GM18868 (cell line): Measurements from ENCODE around the gene MANBA.
A peak's percentile ranks its signal among the peaks of the same experiment; 100 is the strongest.
"Not testable (repeated sequence)": the region's sequence is repeated elsewhere in the genome, so short reads cannot be mapped to it uniquely, and the experiment has no call there.

Source experiments
- ATAC-seq: cut with Tn5 transposase; IDR thresholded peaks from one replicate; pipeline ENCODE4 v1.9.1; 2021; ENCODE audit warnings: mild to moderate bottlenecking, moderate library complexity; ENCODE audit not compliant: unreplicated experiment

Gene MANBA

DNA sequence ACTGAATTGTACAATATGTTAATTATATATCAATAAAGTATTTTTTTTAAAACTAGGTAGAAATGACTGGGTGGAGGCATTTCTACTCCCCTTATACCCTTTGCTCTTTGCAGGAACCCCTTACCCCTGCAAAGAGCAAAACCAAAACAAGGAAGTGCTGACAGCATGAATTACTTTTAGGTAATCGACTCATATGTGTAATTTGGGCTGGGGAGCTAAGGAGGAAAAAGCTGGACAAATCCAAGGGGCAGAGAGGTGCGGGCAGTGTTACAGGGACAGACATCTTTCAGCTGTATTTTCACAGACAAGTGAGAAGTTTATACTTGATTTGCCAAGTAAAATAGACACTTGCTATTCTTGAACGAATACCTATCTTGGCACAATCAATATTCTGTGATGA lies 35.5 kb downstream of the MANBA start:
- no peak for ATAC-seq

DNA sequence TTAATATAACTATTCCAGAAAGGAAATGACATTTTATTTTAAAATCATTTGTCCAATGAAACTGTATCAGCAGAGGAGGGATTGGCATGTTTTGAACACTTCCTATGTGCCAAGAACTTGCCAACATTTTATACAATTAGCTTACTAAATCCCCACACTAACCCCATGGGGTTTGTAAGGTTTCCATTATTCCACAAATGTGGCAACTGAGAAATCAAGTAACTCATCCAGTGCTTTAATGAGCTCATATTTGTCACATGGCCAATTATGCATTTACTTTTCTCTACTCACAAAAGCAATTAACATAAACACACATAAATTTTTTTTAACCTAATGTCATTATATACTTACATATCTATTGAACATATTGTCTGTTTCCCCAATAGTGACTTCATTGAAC lies 37.3 kb downstream of the MANBA start:
- ATAC-seq = no peak

DNA sequence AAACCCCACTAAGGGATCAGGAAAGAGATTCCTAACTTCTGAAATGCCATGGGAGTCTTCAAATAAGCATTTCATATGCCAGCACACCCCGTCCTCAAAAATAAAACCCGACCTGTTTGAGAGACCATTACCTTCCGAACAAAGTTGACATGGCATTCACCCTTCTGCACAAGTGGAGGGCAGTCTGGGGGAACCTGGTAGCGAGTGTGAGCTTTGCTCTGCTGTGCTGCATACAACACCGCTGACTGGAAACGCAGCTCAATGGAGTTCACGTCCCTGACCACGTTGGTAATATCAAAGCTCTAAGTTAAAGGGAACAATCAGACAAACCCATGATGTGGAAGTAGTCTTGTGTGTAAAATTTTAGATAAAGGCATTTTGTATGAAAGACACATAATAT lies 38.0 kb downstream of the MANBA start:
- no peak for ATAC-seq

DNA sequence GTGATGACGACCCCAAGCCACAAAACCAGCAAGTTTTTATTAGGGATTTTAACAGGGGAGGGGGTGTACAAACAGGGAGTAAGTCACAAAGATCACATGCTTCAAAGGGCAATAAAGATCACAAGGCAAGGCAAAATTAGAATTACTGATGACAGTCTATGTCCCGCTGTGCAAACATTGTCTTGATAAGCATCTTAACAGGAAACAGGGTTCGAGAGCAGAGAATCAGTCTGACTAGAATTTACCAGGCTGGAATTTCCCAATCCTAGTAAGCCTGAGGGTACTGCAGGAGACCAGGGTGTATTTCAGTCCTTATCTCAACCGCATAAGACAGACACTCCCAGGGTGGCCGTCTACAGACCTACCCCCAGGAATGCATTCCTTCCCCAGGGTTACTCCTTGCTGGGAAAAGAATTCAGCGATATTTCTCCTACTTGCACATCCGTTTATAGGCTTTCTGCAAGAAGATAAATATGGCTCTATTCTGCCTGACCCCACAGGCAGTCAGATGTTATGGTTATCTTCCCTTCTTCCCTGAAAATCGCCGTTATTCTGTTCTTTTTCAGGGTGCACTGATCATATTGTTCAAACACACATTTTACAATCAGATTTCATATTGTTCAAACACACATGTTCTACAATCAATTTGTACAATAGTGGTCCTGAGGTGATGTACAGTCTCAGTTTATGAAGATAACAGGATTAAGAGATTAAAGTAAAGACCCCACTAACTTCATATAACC lies 41.8 kb downstream of the MANBA start:
- not testable (repeated sequence) for ATAC-seq

DNA sequence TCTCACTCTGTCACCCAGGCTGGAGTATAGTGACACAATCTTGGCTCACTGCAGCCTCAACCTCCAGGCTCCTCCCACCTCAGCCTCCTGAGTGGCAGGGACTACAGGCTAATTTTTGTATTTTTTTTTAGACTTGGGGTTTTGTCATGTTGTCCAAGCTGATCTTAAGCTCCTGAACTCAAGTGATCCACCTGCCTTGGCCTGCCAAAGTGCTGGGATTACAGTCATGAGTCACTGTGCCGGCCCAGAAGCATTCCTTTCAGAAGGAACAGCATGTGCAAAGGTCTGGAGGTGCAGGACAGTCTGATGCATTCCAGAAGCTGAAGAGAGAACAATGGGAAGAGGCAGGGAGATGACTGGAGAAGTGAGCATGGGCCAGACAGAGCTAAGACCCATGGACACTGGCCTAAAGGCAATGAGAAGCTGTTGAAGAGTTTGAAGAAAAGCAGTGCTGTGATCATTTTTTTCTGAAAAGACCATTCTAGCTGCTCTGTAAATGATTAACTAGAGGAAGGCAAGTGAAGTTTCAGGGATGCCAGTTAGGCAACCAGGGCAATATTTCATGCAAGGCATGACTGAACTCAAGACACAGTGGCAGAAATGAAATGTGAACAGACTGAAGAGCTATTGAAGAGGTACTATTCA lies 43.2 kb downstream of the MANBA start:
- ATAC-seq = no peak

DNA sequence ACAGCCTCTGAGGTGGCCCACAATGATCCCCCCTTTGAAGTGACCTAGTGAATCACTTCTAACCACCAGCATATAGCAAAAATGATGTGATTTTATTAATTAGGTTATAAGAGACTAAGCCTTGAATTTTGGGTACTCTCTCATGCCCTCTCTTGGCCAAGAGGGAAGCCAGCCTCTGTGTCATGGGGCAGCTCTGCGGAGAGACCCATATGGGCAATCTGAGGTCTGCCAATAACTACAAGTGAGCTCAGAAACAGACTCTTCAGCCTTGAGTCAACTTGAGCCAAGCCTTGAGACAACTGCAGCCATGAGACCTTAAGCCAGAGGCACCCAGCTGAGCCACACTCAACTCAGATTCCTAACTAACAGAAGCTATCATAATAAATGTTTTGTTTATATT lies 45.7 kb downstream of the MANBA start:
- ATAC-seq = no peak

DNA sequence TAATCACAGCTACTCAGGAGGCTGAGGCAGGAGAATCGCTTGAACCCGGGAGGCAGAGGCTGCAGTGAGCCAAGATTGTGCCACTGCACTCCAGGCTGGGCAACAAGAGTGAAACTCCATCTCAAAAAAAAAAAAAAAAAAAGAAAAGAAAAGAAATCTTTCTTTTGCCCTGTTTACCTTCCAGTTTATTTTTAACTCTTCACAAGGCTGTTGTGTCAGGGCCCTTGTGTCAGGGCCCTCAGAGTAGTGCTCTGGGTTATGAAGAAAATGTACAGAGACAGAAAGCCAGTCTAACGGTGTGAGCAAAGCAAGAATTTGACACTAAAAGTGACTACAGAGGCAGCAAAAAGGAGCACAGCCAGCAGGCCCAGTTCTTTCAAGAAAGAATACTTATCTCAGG lies 47.0 kb downstream of the MANBA start:
- ATAC-seq = not testable (repeated sequence)

DNA sequence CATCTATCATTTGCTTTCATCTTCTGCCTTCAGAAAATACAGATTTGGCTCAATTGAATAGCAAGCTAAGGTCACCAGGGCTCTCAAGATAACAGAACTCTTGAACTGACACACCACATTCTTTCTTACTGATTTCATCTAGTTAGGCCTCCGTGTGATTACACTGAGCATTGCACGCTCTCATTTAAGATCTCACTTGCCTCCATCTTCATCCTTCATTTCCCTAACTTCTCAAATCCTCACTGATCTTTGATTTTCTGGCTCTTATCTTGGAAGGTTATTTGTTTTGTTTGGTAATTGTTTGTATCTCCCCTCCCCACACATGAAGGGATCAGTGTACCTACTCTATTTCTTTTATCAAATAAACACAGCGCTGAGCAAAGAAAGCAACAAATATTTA lies 47.7 kb downstream of the MANBA start:
- no peak for ATAC-seq

DNA sequence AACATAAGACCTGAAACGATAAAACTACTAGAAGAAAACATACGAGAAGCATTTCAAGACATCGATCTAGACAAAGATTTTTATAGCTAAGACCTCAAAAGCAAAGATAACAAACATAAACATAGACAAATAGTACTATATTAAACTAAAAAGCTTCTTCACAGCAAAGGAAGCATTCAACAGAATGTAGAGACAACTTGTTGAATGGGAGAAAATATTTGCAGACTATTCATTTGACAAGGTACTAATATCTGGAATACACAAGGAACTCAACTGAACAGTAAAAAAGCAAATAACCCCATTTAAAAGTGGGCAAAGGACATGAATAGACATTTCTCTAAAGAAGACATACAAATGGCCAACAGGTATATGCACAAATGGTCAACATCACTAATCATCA lies 49.8 kb downstream of the MANBA start:
- ATAC-seq = no peak

DNA sequence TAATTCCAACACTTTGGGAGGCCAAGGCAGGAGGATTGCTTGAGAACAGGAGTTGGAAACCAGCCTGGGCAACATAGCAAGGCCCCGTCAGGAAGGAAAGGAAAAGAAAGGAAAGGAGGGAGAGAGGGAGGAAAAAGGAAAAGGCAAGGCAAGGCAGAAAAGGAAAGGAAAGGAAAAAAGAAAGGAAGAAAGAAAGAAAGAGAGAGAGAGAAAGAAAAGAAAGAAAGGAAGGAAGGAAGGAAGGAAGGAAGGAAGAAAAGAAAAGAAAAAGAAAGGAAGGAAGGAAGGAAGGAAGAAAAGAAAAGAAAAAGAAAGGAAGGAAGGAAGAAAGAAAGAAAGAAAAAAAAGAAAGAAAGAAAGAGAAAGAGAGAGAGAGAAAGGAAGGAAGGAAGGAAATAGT lies 51.7 kb downstream of the MANBA start:
- ATAC-seq = not testable (repeated sequence)

DNA sequence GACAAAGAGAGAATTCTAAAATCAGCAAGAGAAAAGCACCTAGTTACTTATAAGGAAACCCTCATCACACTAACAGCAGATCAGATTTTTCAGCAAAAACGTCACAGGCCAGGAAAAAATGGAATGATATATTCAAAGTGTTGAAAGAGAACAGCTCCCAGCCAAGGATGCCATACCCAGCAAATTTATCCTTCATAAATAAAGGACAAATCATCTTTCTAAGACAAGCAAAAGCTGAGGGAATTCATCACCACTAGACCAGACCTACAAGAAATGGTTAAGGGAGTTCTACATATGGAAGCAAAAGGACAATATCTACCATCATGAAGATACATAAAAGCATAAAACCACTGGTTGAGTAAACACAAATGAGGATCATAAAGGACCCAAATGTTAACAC lies 53.6 kb downstream of the MANBA start:
- ATAC-seq = no peak

DNA sequence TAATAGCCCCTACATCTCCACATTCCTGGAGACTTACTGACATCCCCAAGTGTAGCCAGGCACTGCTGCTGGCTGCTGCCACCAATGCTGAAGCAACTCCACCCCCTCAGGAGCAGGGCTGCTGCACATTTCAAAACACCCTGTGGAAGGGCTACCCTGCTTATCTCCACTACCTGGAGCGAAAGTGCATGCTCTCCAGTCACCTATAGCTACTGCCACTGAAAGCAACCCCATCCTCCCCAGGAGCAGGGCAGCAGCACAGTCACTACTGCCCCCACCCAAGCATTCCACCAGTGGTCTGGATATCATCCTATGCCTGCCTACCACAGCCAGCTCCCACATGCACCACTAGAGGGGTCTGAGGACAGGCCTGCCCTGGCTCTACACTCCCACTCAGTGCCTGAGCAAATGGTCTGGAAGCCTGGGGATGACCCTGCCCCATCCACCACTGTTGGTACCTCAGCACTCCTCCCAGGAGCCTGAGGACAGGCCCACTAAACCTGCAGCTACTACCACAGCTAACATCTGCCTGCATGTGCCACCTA lies 55.3 kb downstream of the MANBA start:
- ATAC-seq = no peak

DNA sequence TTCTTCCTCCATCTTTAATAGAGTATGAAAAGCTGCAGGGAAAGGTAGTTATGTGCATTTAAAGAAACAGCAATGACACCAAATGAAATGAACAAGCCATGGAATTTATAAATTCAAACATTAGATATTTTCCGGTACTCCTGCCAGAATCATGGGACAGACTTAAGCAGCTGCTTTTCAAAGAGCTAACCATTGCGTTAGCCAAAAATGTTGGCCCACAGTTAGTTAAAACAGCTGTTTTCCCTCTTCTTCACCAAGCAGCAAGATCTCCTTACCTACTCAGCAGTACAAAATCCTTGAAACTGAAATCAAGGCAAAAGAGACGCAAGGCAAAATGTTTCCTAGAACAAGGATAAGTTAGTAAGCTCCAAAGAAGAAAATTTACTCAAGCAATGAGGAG lies 64.0 kb downstream of the MANBA start:
- ATAC-seq = no peak

DNA sequence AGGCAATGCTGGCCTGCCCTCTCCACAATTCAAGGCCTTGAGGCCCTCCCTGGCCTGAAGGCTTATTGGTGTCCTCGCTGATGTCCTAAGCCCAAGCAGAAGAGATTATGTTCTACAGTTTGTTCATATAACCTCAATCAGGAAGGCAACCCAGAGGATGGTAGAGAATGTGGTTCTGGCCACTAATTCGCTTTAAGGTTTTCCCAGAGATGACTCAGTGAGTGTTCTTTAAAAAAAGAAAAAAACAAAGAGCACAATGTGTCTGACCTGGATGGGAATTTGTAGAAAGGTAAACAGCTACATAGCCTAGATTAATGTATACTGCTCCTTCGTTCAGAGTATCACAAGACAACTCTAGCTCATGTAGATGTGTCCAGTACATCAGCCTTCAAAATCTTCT lies 66.0 kb downstream of the MANBA start:
- ATAC-seq = no peak

DNA sequence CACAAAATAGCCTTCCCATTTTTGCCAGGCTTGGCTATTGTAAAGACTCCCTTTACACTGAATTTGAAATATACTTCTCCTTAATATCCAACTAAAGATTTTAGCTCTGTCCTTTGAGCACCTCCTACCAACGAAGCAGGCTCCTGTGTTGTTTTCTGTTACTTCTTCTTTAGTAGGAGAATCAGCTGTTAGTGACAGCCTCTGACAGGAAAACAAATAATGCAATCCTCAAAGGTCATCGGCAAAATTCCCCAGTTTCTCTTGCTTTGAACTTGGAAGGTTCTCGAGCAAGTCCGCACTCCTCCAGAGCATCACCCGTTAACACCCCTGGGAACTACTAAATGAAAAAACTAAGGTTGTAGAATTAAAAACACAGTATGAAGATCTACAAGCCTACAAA lies 66.9 kb downstream of the MANBA start:
- ATAC-seq = no peak

DNA sequence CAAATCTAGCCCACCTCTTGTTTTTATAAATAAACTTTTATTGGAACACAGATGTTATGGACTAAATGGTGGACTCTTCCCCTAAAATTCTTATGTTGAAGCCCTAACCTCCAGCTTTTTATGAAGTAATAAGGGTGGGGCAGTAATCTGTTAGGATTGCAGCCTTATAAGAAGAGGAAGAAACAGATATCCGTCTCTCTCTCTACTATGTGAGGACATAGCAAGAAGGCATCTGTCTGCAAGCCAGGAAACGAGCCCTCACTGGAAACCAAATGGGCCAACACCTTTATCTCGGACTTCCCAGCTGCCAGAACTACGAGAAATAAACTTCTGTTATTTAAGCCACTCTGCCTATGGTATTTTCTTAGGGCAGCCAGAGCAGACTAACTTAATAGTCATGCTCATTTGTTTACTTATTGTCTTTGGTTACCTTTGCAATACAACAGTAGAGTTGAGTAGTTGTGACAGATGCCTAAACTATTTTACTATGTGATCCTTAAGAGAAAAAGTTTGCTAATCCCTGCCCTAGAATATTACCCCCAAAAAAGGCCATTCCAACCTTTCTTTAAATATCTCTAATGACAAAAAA lies 67.4 kb downstream of the MANBA start:
- no peak for ATAC-seq

DNA sequence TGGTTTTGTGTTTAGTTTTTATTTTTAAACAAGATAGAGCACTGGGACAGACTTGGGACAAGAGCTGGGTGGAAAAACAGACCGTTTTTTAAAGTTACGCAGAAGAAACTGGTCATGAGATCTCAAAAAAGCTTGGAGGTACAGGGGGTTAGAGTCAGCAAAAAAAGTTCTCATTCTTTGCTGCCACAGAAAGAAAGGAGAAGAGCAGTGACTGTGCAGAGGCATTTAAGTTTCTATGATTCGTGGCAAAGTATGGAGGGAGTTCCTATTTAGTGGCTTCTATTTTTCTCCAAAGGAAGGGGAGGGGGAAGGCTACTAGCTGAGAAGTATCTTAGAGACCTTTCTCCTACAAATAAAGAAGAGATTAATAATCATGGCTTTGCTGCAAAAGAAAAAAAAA lies 68.3 kb downstream of the MANBA start:
- no peak for ATAC-seq

DNA sequence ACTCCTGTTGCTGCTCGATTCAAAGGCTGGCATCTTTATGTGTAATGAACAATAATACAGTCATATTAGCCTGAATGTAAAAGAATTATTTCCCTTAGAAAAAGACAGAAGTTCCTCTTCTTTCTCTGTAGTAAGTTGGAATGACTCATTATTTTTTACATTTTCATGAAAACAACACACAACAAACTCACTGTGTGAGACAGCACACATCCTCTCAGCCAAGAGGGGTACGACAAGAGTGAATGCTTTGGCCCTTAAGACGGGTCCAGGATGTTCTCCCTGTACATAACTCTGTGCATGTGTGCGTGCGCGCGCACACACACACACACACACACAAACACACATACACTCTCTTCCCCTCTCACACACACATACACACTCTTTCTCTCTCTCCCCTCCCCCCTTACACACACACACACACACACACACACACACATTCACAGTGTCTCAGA lies 72.8 kb downstream of the MANBA start:
- ATAC-seq = peak; percentile 37

DNA sequence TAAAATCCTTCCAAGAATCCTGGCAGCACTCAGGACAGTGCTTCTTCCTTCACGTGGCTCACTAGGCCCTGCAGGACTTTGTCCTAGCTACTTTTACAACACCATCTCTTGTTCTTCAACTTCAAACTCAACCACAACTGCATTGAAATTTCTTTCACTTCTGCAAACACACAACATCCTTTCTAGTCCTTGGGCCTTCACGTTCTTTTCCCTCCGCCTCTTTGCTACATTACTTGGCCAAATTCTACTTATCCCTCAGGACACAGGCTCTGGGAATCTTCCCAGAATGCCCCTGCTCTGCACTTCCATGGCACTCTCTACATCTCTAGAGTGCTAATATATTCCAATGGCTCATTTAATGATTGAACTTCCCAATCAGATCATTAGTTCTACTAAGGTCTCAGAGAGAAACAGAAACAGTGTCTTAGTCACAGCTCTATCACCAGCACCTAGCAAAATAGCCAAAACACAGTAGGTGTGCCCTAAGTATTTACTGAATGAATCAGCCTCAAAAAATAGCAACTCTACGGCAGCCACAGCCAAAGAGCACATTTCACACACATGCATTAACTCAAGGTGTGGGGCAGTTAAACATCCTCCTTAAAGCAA lies 73.3 kb downstream of the MANBA start:
- peak; percentile 87 for ATAC-seq

DNA sequence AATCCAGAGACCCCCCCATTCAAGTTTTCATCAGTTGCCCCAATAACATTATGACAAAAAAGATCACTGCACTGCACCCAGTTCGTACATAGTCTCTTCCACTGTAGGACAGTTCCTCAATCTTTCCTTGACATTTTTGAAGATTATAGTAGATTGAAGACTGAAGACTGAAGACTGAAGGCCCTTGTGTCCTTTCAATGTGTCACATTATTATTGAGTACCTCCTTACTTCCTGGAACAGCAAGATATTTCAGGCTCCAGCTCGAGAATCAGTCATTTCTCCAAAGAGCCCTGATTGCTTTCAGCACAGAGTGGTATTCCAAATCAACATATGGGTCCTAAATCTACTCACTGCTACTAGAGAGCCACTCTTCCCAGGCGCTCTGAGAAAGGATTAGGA lies 75.0 kb downstream of the MANBA start:
- ATAC-seq = no peak

DNA sequence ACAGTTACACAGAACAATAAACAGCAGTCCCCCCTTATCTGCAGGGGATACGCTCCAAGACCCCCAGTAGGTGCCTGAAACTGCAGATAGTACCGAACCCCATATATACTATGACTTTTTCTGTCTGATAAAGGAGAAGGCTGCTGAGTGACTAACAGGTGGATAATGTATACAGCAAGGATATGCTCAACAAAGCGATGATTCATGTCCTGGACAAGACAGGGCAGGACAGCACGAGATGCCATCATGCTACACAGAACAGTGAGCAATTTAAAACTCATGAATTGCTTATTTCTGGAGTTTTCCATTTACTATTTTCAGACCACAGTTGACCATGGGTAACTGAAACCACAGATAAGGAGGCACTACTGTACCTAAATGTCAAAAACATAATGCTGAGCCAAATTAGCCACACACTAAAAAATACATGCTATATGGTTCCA lies 76.1 kb downstream of the MANBA start:
- peak; percentile 36 for ATAC-seq
